B cell (primary cell): ENCODE results near the gene PDCD1LG2. TPM values are rescaled to one million over a fixed set of nuclear protein-coding genes. Genes with fewer than 3 reads are reported as not detected.

Experiments
- ATAC-seq: fragments of 200-7000 bp; cut with Tn5 transposase; one replicate; pipeline ENCODE4 v1.10.0; 2021; ENCODE audit warnings: low read depth, mild to moderate bottlenecking, moderate number of reproducible peaks, moderate library complexity
- CTCF ChIA-PET: fragments of 350-600 bp; sonication (Branson Sonifier 250); formaldehyde crosslinking; loops from one replicate; lab custom pipeline; 2021; ENCODE audit warnings: antibody characterized with exemption, inconsistent platforms; lab: Charles Lee
- POLR2A ChIA-PET: fragments of 350-600 bp; sonication (Branson Sonifier 250); formaldehyde crosslinking; loops from one replicate; lab custom pipeline; 2021; ENCODE audit warnings: antibody characterized with exemption; lab: Charles Lee
- DNase-seq: peaks from one replicate; pipeline ENCODE4 v3.0.0; 2013
- H2AFZ ChIP-seq: 2 replicates; pipeline ENCODE4 v1.6.1; 2012; ENCODE audit warnings: mild to moderate bottlenecking, low read depth, low read length; ENCODE audit not compliant: insufficient read depth, poor library complexity, severe bottlenecking
- H3K27ac ChIP-seq, 2 donors: 1 replicate in 1 of 2; 2 replicates in 1 of 2; pipeline ENCODE4 v1.5.1; 2012 to 2013; ENCODE audit warnings: low read length in 2 of 2, mild to moderate bottlenecking in 2 of 2, moderate library complexity in 1 of 2
- H3K27me3 ChIP-seq, 4 experiments: fragments of 200-600 bp in 1 of 4; sonication (generic) in 1 of 4; replicated peaks in 1 of 4; 1 replicate in 2 of 4; 2 replicates in 2 of 4; pipeline versions ENCODE4 v1.6.1 to v1.7.0; 2013 to 2016; ENCODE audit warnings: low read length in 3 of 4, mild to moderate bottlenecking in 2 of 4, mixed read lengths in 1 of 4, moderate library complexity in 1 of 4; ENCODE audit not compliant: insufficient read depth in 4 of 4, control insufficient read depth in 3 of 4; ENCODE audit errors: control extremely low read depth in 1 of 4
- H3K36me3 ChIP-seq, 2 experiments: replicated peaks in 1 of 2; 1 replicate in 1 of 2; 2 replicates in 1 of 2; pipeline versions ENCODE4 v1.6.1 to v1.7.1; 2013; ENCODE audit warnings: low read length in 1 of 2; ENCODE audit not compliant: insufficient read depth in 2 of 2, control insufficient read depth in 1 of 2; ENCODE audit errors: control extremely low read depth in 1 of 2, extremely low read depth in 1 of 2
- H3K4me1 ChIP-seq, 2 donors: fragments of 200-600 bp in 1 of 2; sonication (generic) in 1 of 2; 1 replicate in 1 of 2; 2 replicates in 1 of 2; pipeline versions ENCODE4 v1.5.1 to v1.6.1; 2013 to 2017; ENCODE audit warnings: low read length in 2 of 2; ENCODE audit not compliant: control insufficient read depth in 2 of 2, insufficient read depth in 2 of 2
- H3K4me2 ChIP-seq: replicated peaks from 2 replicates; pipeline ENCODE3; 2012; ENCODE audit warnings: mild to moderate bottlenecking, low read depth, low read length; ENCODE audit not compliant: poor library complexity, severe bottlenecking
- H3K4me3 ChIP-seq, 5 experiments: fragments of 200-600 bp in 1 of 5; sonication (generic) in 1 of 5; 1 replicate in 3 of 5; 2 replicates in 2 of 5; pipeline versions ENCODE4 v1.5.1 to v1.7.0; 2011 to 2016; ENCODE audit warnings: low read length in 4 of 5, mild to moderate bottlenecking in 4 of 5, low read depth in 2 of 5, control low read depth in 1 of 5, moderate library complexity in 1 of 5; ENCODE audit not compliant: insufficient read depth in 1 of 5; ENCODE audit errors: control extremely low read depth in 1 of 5, extremely low read depth in 1 of 5
- H3K79me2 ChIP-seq: fragments of 200-600 bp; sonication (generic); one replicate; pipeline ENCODE4 v1.6.0; 2016; ENCODE audit warnings: low read length; ENCODE audit not compliant: control insufficient read depth, insufficient read depth
- H3K9ac ChIP-seq: fragments of 200-600 bp; sonication (generic); 2 replicates; pipeline ENCODE4 v1.6.1; 2017; ENCODE audit warnings: mild to moderate bottlenecking, low read length, moderate library complexity
- H3K9me3 ChIP-seq, 3 donors: one replicate each; pipeline versions ENCODE4 v1.6.1 to v1.7.1; 2013; ENCODE audit warnings: low read length in 2 of 3; ENCODE audit not compliant: control insufficient read depth in 2 of 3, insufficient read depth in 1 of 3; ENCODE audit errors: control extremely low read depth in 1 of 3
- H4K20me1 ChIP-seq: 2 replicates; pipeline ENCODE4 v1.6.0; 2012; ENCODE audit warnings: mild to moderate bottlenecking, low read length; ENCODE audit not compliant: insufficient read depth, control insufficient read depth, poor library complexity, severe bottlenecking
- H3K27ac Mint-ChIP-seq: one replicate; pipeline ENCODE4 v1.8.0; 2021; ENCODE audit warnings: mixed read lengths
- H3K27me3 Mint-ChIP-seq: one replicate; pipeline ENCODE4 v1.8.0; 2021; ENCODE audit warnings: mixed read lengths
- H3K4me1 Mint-ChIP-seq: one replicate; pipeline ENCODE4 v1.8.0; 2021; ENCODE audit warnings: mixed read lengths
- H3K4me3 Mint-ChIP-seq: one replicate; pipeline ENCODE4 v1.8.0; 2021; ENCODE audit warnings: mixed read lengths
- H3K9me3 Mint-ChIP-seq: one replicate; pipeline ENCODE4 v1.8.0; 2022; ENCODE audit warnings: mixed read lengths; ENCODE audit not compliant: insufficient read depth
- CTCF ChIP-seq: fragments of 200-600 bp; IDR thresholded peaks from one replicate; pipeline ENCODE4 v1.8.0; 2022; ENCODE audit warnings: antibody characterized with exemption, mild to moderate bottlenecking
- EZH2 ChIP-seq: IDR thresholded peaks from 2 replicates; pipeline ENCODE4 v1.6.1; 2012; ENCODE audit warnings: borderline replicate concordance, low read depth, mild to moderate bottlenecking, moderate library complexity, low read length; ENCODE audit not compliant: insufficient read depth, poor library complexity, severe bottlenecking
- WGBS: methylation state at CpG from one replicate; pipeline ENCODE4 v1.1.5; 2013; ENCODE audit warnings: missing lambda C conversion rate; ENCODE audit not compliant: insufficient coverage; 5-methylcytosine and 5-hydroxymethylcytosine counted together
- intact Hi-C: fragments of 100-400 bp; cut with micrococcal nuclease; formaldehyde crosslinking; loops from one replicate; pipeline ENCODE4 v1.10.0; 2022
- polyA plus RNA-seq: library from polyadenylated mRNA; depleted of rRNA; stranded (reverse); fragments of >200 nt; gene quantifications from 2 replicates; pipeline ENCODE4 v1.2.3, GENCODE V29; 2012
- total RNA-seq, 2 donors: library from RNA; stranded (reverse); fragments of 120-200 nt in 1 of 2; gene quantifications; 1 replicate in 1 of 2; 2 replicates in 1 of 2; pipeline versions ENCODE4 v1.2.3 to v1.2.4, GENCODE V29; 2013 to 2022

The PDCD1LG2 gene
- total and polyA plus RNA-seq, 2 donors (not counting 1 experiment from before 2014, with no cell fraction given): 0.67 TPM; not detected in 1

DNA sequence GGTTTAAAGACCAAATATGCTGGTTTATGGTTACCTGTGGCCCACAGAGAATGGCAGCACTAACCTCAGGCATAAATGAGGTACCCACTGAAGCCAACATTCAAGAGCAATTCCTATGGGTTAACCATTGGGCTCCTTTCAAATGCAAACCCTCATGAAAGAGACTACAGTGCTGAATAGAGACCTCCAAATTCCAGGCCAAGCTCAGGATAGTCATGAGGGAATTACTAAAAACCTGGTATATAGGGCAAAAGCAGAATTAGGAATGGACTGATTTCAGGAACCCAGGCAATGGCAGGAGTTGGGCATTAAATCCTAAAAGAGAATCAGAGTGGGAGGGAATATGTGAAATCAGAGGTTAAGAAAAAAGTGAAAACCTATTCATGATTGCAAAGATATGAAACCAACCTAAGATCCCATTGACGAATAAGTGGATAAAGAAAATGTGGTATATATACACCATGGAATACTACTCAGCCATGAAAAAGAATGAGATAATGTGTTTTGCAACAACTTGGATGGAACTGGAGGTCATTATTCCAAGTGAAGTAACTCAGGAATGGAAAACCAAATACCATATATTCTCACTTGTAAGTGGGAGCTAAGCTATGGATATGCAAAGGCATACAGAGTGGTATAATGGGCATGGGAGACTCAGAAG lies 51.6 kb downstream of the PDCD1LG2 start:
- intact Hi-C loops: no loop called here
- no peak overlapping the region for H3K4me2 ChIP-seq
- H3K4me1 ChIP-seq: peaks cover 30 to 34% of the 10 kb centered on the region in 2 donors
- ChIA-PET CTCF (no interaction called here), POLR2A (no interaction called here)
- H2AFZ ChIP-seq: no peak overlapping the region
- no peaks in the 10 kb centered on the region for H3K9me3 ChIP-seq
- no peaks in the 10 kb centered on the region for H3K36me3 ChIP-seq
- no peaks in the 10 kb centered on the region for H3K27me3 Mint-ChIP-seq
- no peak overlapping the region for H3K4me3 Mint-ChIP-seq
- H3K79me2 ChIP-seq: no peaks in the 10 kb centered on the region
- no peak overlapping the region for H3K27ac ChIP-seq
- no peak overlapping the region for H3K9ac ChIP-seq
- TF ChIP-seq EZH2 (no peak), CTCF (no peak)
- ATAC-seq (no peak), DNase-seq (no peak)
- H3K4me1 Mint-ChIP-seq: peaks cover 52% of the 10 kb centered on the region
- no peaks in the 10 kb centered on the region for H4K20me1 ChIP-seq
- H3K4me3 ChIP-seq: no peak overlapping the region
- no peaks in the 10 kb centered on the region for H3K27me3 ChIP-seq
- peaks cover 3% of the 10 kb centered on the region for H3K9me3 Mint-ChIP-seq
- no CpG with 5 or more reads among the region's 1 CpG for WGBS
- H3K27ac Mint-ChIP-seq: no peak overlapping the region

GRCh38 chr9:5562806-5563416 lies 52.6 kb downstream of the PDCD1LG2 start:
- H3K9ac ChIP-seq: no peak overlapping the region
- H3K9me3 Mint-ChIP-seq: peaks cover 3% of the 10 kb centered on the region
- H3K4me3 ChIP-seq: no peak overlapping the region
- H2AFZ ChIP-seq: no peak overlapping the region
- no peaks in the 10 kb centered on the region for H3K9me3 ChIP-seq
- H3K4me2 ChIP-seq: no peak overlapping the region
- H3K4me1 ChIP-seq: peaks cover 22 to 26% of the 10 kb centered on the region in 2 donors
- 52% methylated on average over 3 of the region's 5 CpGs for WGBS
- H3K27me3 ChIP-seq: no peaks in the 10 kb centered on the region
- TF ChIP-seq CTCF (no peak), EZH2 (no peak)
- H4K20me1 ChIP-seq: no peaks in the 10 kb centered on the region
- ATAC-seq (no peak), DNase-seq (no peak)
- H3K4me1 Mint-ChIP-seq: peaks cover 43% of the 10 kb centered on the region
- ChIA-PET CTCF (interaction anchor here (0.5 kb wide), 1 partner anchor 242 kb away, joined by 3 read pairs; no protein-coding TSS in a partner anchor), POLR2A (no interaction called here)
- H3K79me2 ChIP-seq: no peaks in the 10 kb centered on the region
- no peaks in the 10 kb centered on the region for H3K36me3 ChIP-seq
- H3K27ac ChIP-seq: no peak overlapping the region
- H3K27me3 Mint-ChIP-seq: no peaks in the 10 kb centered on the region
- H3K4me3 Mint-ChIP-seq: no peak overlapping the region
- no peak overlapping the region for H3K27ac Mint-ChIP-seq
- intact Hi-C loops: no loop called here
